ENCODE measurements around the gene PLEK2. TPM values are rescaled to one million over a fixed set of nuclear protein-coding genes. Genes with fewer than 3 reads are reported as not detected.
"Not testable (repeated sequence)": the region's sequence is repeated elsewhere in the genome, so short reads cannot be mapped to it uniquely, and the experiment has no call there.

The PLEK2 gene
- total and polyA plus RNA-seq, 2 of the 13 experiments (the other 11 are each of a cell fraction or from before 2014, with no cell fraction given) = 0.26 to 1.5 TPM

GRCh38 chr14:67416810-67417209 lies 4.8 kb upstream of the PLEK2 start (continued):
- no peak for TF ChIP-seq ZNF432 (CRISPR knock-in tag; IDR thresholded peaks at IDR 0.05; ENCODE audit: borderline replicate concordance)
- TF ChIP-seq RAD21 (CRISPR knock-in tag; IDR thresholded peaks at IDR 0.05) = no peak
- no peak for TF ChIP-seq ZNF691 (CRISPR knock-in tag; IDR thresholded peaks at IDR 0.05; ENCODE audit: borderline replicate concordance, low read depth)
- TF ChIP-seq ZNF891 (CRISPR knock-in tag; IDR thresholded peaks at IDR 0.05) = no peak
- no peak for TF ChIP-seq THAP8 (CRISPR knock-in tag; IDR thresholded peaks at IDR 0.05; ENCODE audit: borderline replicate concordance)
- no peak for TF ChIP-seq ZNF234 (CRISPR knock-in tag; conservative IDR thresholded peaks at IDR 0.05)
- TF ChIP-seq GATA4 (IDR thresholded peaks at IDR 0.05; ENCODE audit: borderline replicate concordance, low read depth) = no peak

GRCh38 chr14:67416085-67416484 lies 4.1 kb upstream of the PLEK2 start:
- TF ChIP-seq SOX6 (IDR thresholded peaks at IDR 0.05) (no peak), SOX6 (CRISPR knock-in tag; IDR thresholded peaks at IDR 0.05) (no peak), ZNF556 (CRISPR knock-in tag; IDR thresholded peaks at IDR 0.05; ENCODE audit: borderline replicate concordance) (no peak), CEBPB (IDR thresholded peaks at IDR 0.05; ENCODE audit: borderline replicate concordance, low read depth, low read length) (0 out of 2 replicates have a peak, but pooled peaks have one; percentile 7)
- no peak overlapping the region for H3K27ac ChIP-seq (ENCODE audit: extremely low read length, insufficient read depth, low read length)
- H3K4me2 ChIP-seq (ENCODE audit: low read depth, low read length) = peak overlapping the region; percentile 25
- H3K79me2 ChIP-seq (ENCODE audit: insufficient read depth, low read length) = no peaks in the 10 kb centered on the region
- WGBS (ENCODE audit: low lambda C conversion rate) = 5% methylated on average over 8 of the region's 8 CpGs
- H3K4me1 ChIP-seq (ENCODE audit: insufficient read depth, low read length) = peaks cover 12% of the 10 kb centered on the region
- ATAC-seq (peak; percentile 48; the same call in 2 of the 3 replicates), FAIRE-seq (no peak), DNase-seq (ENCODE audit: low spot score) (no peak)
- in situ Hi-C loops (cut with HindIII; ENCODE audit: extremely low pct_ligation_motif_present, low pct_unique_long_range_greater_than_20kb) = no loop called here
- BruUV-seq (replicated peaks) = no TSS peak
- no peak overlapping the region for H2AFZ ChIP-seq (ENCODE audit: low read length)
- no peaks in the 10 kb centered on the region for H3K9me3 ChIP-seq (ENCODE audit: low read length)
- ChIA-PET POLR2A (no interaction called here), CTCF (ENCODE audit: low intra/inter-chr PET ratio, low total read pairs) (no interaction called here)
- H3K4me3 ChIP-seq (replicated peaks in 1 of 3; ENCODE audit: insufficient read depth in 1 of 3, low read depth in 2 of 3, low read length in 3 of 3) = no peak overlapping the region
- no peaks in the 10 kb centered on the region for H3K36me3 ChIP-seq (replicated peaks in 1 of 2; ENCODE audit: control insufficient read depth in 1 of 2, insufficient read depth in 2 of 2, low read length in 2 of 2)
- intact Hi-C loops (cut with micrococcal nuclease; ENCODE audit: unreplicated experiment) = no loop called here
- no peak overlapping the region for H3K9ac ChIP-seq (ENCODE audit: insufficient read depth, low read depth, low read length)
- H4K20me1 ChIP-seq (ENCODE audit: insufficient read depth, low read length) = no peaks in the 10 kb centered on the region
- peaks cover 0 to under 1% of the 10 kb centered on the region in 2 experiments; a peak in 2 of 5 replicates for H3K27me3 ChIP-seq (ENCODE audit: control insufficient read depth in 1 of 2, insufficient read depth in 2 of 2, low read length in 2 of 2)

- H3K27me3 ChIP-seq (ENCODE audit: control insufficient read depth in 1 of 2, insufficient read depth in 2 of 2, low read length in 2 of 2); FAIRE-seq; H3K4me2 ChIP-seq (ENCODE audit: low read depth, low read length); H3K9me3 ChIP-seq (ENCODE audit: low read length); H3K27ac ChIP-seq (ENCODE audit: extremely low read length, insufficient read depth, low read length); H3K4me3 ChIP-seq (replicated peaks in 1 of 3; ENCODE audit: insufficient read depth in 1 of 3, low read depth in 2 of 3, low read length in 3 of 3); H3K36me3 ChIP-seq (replicated peaks in 1 of 2; ENCODE audit: control insufficient read depth in 1 of 2, insufficient read depth in 2 of 2, low read length in 2 of 2); DNase-seq (ENCODE audit: low spot score); CTCF ChIA-PET (ENCODE audit: low intra/inter-chr PET ratio, low total read pairs); ATAC-seq; H3K9ac ChIP-seq (ENCODE audit: insufficient read depth, low read depth, low read length); in situ Hi-C loops (cut with HindIII; ENCODE audit: extremely low pct_ligation_motif_present, low pct_unique_long_range_greater_than_20kb); H3K79me2 ChIP-seq (ENCODE audit: insufficient read depth, low read length); BruUV-seq (replicated peaks); POLR2A ChIA-PET; H4K20me1 ChIP-seq (ENCODE audit: insufficient read depth, low read length); intact Hi-C loops (cut with micrococcal nuclease; ENCODE audit: unreplicated experiment); H2AFZ ChIP-seq (ENCODE audit: low read length): not testable (repeated sequence)
- WGBS (ENCODE audit: low lambda C conversion rate) = 52% methylated on average over 5 of the region's 5 CpGs
- H3K4me1 ChIP-seq (ENCODE audit: insufficient read depth, low read length) = peaks cover 17% of the 10 kb centered on the region
These were observed 3.6 kb upstream of the PLEK2 start for GRCh38 chr14:67415610-67416009.
